Neural cell (in vitro differentiated cells): Measurements from ENCODE around the gene ANKRD6. TPM values are rescaled to one million over a fixed set of nuclear protein-coding genes. Genes with fewer than 3 reads are reported as not detected.

Source experiments
- H2AFZ ChIP-seq: fragments of 200-600, 300-800 bp; sonication (generic), shearing (Covaris generic); 2 replicates; pipeline ENCODE4 v1.6.0; 2014; ENCODE audit warnings: low read depth, mild to moderate bottlenecking, antibody characterized with exemption, low read length, moderate library complexity
- H3F3A ChIP-seq: fragments of 200-600 bp; shearing (Covaris generic); 2 replicates; pipeline ENCODE4 v1.6.1; 2016; ENCODE audit warnings: mild to moderate bottlenecking, moderate library complexity, mixed read lengths, antibody characterized with exemption, low read length; ENCODE audit not compliant: insufficient read depth, poor library complexity, severe bottlenecking
- H3K27ac ChIP-seq: fragments of 200-600, 300-800 bp; sonication (generic), shearing (Covaris generic); 2 replicates; pipeline ENCODE4 v1.5.1; 2014; ENCODE audit warnings: mild to moderate bottlenecking, low read length, moderate library complexity
- H3K27me3 ChIP-seq: fragments of 300-800, 200-600 bp; sonication (generic), shearing (Covaris generic); 2 replicates; pipeline ENCODE4 v1.6.0; 2014; ENCODE audit warnings: mild to moderate bottlenecking, low read depth, low read length, moderate library complexity; ENCODE audit not compliant: insufficient read depth
- H3K36me3 ChIP-seq: fragments of 300-800, 200-600 bp; sonication (generic), shearing (Covaris generic); 2 replicates; pipeline ENCODE4 v1.5.1; 2014; ENCODE audit warnings: mild to moderate bottlenecking, antibody characterized with exemption, low read length, moderate library complexity; ENCODE audit not compliant: insufficient read depth
- H3K4me2 ChIP-seq: fragments of 300-800, 200-600 bp; sonication (generic), shearing (Covaris generic); 2 replicates; pipeline ENCODE4 v1.6.0; 2014; ENCODE audit warnings: mild to moderate bottlenecking, low read length
- H3K4me3 ChIP-seq: fragments of 300-800, 200-600 bp; sonication (generic), shearing (Covaris generic); 2 replicates; pipeline ENCODE4 v1.5.1; 2014; ENCODE audit warnings: mild to moderate bottlenecking, low read length, moderate library complexity
- H3K79me2 ChIP-seq: fragments of 200-600 bp; shearing (Covaris generic); replicated peaks from 2 replicates; pipeline ENCODE4 v1.6.0; 2014; ENCODE audit warnings: mild to moderate bottlenecking, low read length, moderate library complexity; ENCODE audit not compliant: insufficient read depth
- H3K9ac ChIP-seq: fragments of 300-800, 200-600 bp; sonication (generic), shearing (Covaris generic); 2 replicates; pipeline ENCODE4 v1.6.1; 2016; ENCODE audit warnings: mild to moderate bottlenecking, low read length, mixed read lengths
- H3K9me2 ChIP-seq: fragments of 200-600 bp; shearing (Covaris generic); 2 replicates; pipeline ENCODE4 v1.6.1; 2016; ENCODE audit warnings: mild to moderate bottlenecking, low read length, mixed read lengths; ENCODE audit not compliant: insufficient read depth
- H3K9me3 ChIP-seq: fragments of 200-600, 300-800 bp; sonication (generic), shearing (Covaris generic); 2 replicates; pipeline ENCODE4 v1.6.1; 2016; ENCODE audit warnings: mild to moderate bottlenecking, mixed run types, low read length, moderate library complexity, mixed read lengths
- H4K20me1 ChIP-seq: fragments of 200-600 bp; shearing (Covaris generic); 2 replicates; pipeline ENCODE4 v1.6.1; 2016; ENCODE audit warnings: mild to moderate bottlenecking, mixed run types; ENCODE audit not compliant: insufficient read depth
- CTCF ChIP-seq: fragments of 450-650 bp; IDR thresholded peaks from 2 replicates; pipeline ENCODE4 v1.5.1; 2014; ENCODE audit warnings: antibody characterized with exemption, mild to moderate bottlenecking, moderate library complexity; ENCODE audit not compliant: poor library complexity, severe bottlenecking
- EP300 ChIP-seq: fragments of 450-650 bp; conservative IDR thresholded peaks from 2 replicates; pipeline ENCODE4 v1.6.1; 2014; ENCODE audit warnings: antibody characterized with exemption, mild to moderate bottlenecking, moderate library complexity; ENCODE audit not compliant: poor library complexity, severe bottlenecking
- EZH2 ChIP-seq: fragments of 200-600, 300-800 bp; shearing (Covaris generic), sonication (generic); IDR thresholded peaks from 2 replicates; pipeline ENCODE4 v1.6.1; 2014; ENCODE audit warnings: antibody characterized with exemption, low read length, borderline replicate concordance, mild to moderate bottlenecking; ENCODE audit not compliant: insufficient read depth, poor library complexity, severe bottlenecking
- MXI1 ChIP-seq: fragments of 450-650 bp; conservative IDR thresholded peaks from 2 replicates; pipeline ENCODE4 v1.6.1; 2014; ENCODE audit warnings: antibody characterized with exemption, mild to moderate bottlenecking; ENCODE audit not compliant: poor library complexity, severe bottlenecking
- POLR2AphosphoS5 ChIP-seq: IDR thresholded peaks from 2 replicates; pipeline ENCODE4 v1.6.1; 2012
- RAD21 ChIP-seq: fragments of 450-650 bp; conservative IDR thresholded peaks from 2 replicates; pipeline ENCODE4 v1.6.1; 2014; ENCODE audit warnings: antibody characterized with exemption, mild to moderate bottlenecking, moderate library complexity
- REST ChIP-seq: IDR thresholded peaks from 2 replicates; pipeline ENCODE4 v1.6.1; 2012; ENCODE audit warnings: borderline replicate concordance
- SMC3 ChIP-seq: fragments of 450-650 bp; conservative IDR thresholded peaks from 2 replicates; pipeline ENCODE4 v1.6.1; 2014; ENCODE audit warnings: antibody characterized with exemption, mild to moderate bottlenecking, moderate library complexity; ENCODE audit not compliant: poor library complexity
- TAF1 ChIP-seq: IDR thresholded peaks from 2 replicates; pipeline ENCODE4 v1.6.1; 2012; ENCODE audit warnings: low read depth
- polyA plus RNA-seq: library from polyadenylated mRNA; depleted of rRNA; stranded (reverse); fragments of >200 nt; gene quantifications from 2 replicates; pipeline ENCODE4 v1.2.3, GENCODE V29; 2014

The ANKRD6 gene
- polyA plus RNA-seq, 1 donor from 2014 or later = 43.5 TPM

- Histone ChIP-seq H3K27ac (no peak overlapping the region), H4K20me1 (no peaks in the 10 kb centered on the region), H3K4me3 (no peak overlapping the region), H2AFZ (no peak overlapping the region), H3K27me3 (no peaks in the 10 kb centered on the region), H3K36me3 (no peaks in the 10 kb centered on the region), H3K9me3 (no peaks in the 10 kb centered on the region), H3F3A (no peaks in the 10 kb centered on the region), H3K79me2 (no peaks in the 10 kb centered on the region), H3K9ac (no peak overlapping the region), H3K4me2 (no peak overlapping the region), H3K9me2 (no peaks in the 10 kb centered on the region)
- TF ChIP-seq RAD21 (no peak), EZH2 (no peak), EP300 (no peak), TAF1 (no peak), POLR2AphosphoS5 (no peak), REST (no peak), SMC3 (no peak), MXI1 (no peak), CTCF (no peak)
Measured at GRCh38 chr6:89662659-89663223, 229.8 kb downstream of the ANKRD6 start.

GRCh38 chr6:89667872-89668556, 235.1 kb downstream of the ANKRD6 start:
- H3K4me2 ChIP-seq = no peak overlapping the region
- no peaks in the 10 kb centered on the region for H3K9me3 ChIP-seq
- H3K36me3 ChIP-seq = no peaks in the 10 kb centered on the region
- no peaks in the 10 kb centered on the region for H3K9me2 ChIP-seq
- H3K4me3 ChIP-seq = no peak overlapping the region
- TF ChIP-seq EP300 (no peak), REST (no peak), RAD21 (no peak), SMC3 (no peak), EZH2 (no peak), MXI1 (no peak), TAF1 (no peak), POLR2AphosphoS5 (no peak), CTCF (no peak)
- no peaks in the 10 kb centered on the region for H4K20me1 ChIP-seq
- no peaks in the 10 kb centered on the region for H3K79me2 ChIP-seq
- no peak overlapping the region for H3K9ac ChIP-seq
- no peak overlapping the region for H2AFZ ChIP-seq
- no peaks in the 10 kb centered on the region for H3F3A ChIP-seq
- no peaks in the 10 kb centered on the region for H3K27me3 ChIP-seq
- H3K27ac ChIP-seq = no peak overlapping the region
